GM21528 (cell line): ENCODE measurements around the gene CDV3.
"Not testable (repeated sequence)": the region's sequence is repeated elsewhere in the genome, so short reads cannot be mapped to it uniquely, and the experiment has no call there.

Source experiments
- ATAC-seq: cut with Tn5 transposase; IDR thresholded peaks from one replicate; pipeline ENCODE4 v1.9.1; 2021; ENCODE audit warnings: mild to moderate bottlenecking, moderate library complexity; ENCODE audit not compliant: unreplicated experiment, low FRiP score

Gene CDV3, protein sequence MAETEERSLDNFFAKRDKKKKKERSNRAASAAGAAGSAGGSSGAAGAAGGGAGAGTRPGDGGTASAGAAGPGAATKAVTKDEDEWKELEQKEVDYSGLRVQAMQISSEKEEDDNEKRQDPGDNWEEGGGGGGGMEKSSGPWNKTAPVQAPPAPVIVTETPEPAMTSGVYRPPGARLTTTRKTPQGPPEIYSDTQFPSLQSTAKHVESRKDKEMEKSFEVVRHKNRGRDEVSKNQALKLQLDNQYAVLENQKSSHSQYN

DNA sequence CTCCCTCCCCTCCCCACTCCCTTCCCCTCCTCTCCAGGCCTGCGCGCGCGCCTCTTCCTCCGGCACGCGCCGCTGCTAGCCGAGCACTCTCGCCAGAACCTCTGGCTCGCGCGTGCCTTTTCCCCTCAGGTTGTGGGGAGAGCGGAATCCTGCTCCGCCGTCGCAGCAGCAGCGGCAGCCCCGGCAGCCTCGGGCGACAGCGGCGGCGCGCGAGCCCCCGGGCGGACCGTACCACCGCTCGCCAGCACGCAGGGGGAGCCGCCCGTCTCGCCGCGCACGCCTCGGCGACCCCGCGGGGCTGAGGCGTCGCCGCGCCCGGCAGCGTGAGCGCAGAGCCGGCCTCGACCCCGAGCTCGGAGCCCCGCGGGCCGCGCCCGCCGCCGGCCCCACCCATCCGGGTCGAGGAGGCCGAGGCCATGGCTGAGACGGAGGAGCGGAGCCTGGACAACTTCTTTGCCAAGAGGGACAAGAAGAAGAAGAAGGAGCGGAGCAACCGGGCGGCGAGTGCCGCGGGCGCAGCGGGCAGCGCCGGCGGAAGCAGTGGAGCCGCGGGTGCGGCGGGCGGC lies at the start of gene CDV3:
CDV3 (plus strand) TSS at position 58 of the 566 bp plus-strand sequence; CDS start at position 417, 359 bp downstream.
- peak; percentile 30 for ATAC-seq

GRCh38 chr3:133523758-133524157 lies 49.7 kb upstream of the CDV3 start:
- not testable (repeated sequence) for ATAC-seq

DNA sequence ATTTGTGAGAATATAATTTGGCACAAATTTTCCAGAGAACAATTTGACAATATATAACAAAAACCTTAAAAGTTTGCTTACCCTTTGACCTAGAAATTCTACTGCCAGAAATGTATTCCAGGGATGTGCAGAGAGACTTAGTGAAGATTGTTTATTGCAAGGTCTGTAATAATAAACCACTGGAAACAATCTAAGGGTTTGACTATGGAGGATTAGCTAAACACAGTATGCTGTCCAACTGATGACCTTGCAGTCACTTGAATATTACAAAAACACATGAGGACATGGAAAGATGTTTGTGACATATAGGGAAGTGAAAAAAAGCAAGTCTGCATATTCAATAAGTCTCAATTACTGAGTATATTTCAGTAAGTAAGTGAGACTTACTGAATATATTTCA lies 48.1 kb upstream of the CDV3 start:
- ATAC-seq, result no peak

- no peak for ATAC-seq
These were observed 46.3 kb upstream of the CDV3 start for GRCh38 chr3:133527081-133527715.

- ATAC-seq, result no peak
These were observed 43.7 kb upstream of the CDV3 start for GRCh38 chr3:133529809-133530208.

GRCh38 chr3:133531981-133532380 lies 41.5 kb upstream of the CDV3 start:
- ATAC-seq, result no peak

DNA sequence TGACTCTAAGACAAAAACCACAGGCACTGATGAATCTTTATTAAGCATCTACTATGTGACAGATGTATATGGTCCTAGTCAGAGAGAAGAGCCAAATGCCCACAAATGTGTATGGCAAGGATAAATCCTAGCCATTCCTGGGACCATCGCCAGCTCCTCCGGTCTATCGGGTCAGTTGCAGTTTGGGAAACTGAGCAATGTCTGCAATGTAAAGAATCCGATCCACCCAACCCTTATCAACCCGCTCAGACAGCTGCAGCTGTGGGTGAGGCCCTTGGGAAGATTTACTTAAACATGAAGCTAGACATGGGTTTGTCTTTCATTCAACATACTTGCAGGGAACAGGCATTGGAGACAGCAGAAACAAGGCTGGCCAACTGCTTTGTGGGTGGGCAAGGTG lies 40.5 kb upstream of the CDV3 start:
- no peak for ATAC-seq

DNA sequence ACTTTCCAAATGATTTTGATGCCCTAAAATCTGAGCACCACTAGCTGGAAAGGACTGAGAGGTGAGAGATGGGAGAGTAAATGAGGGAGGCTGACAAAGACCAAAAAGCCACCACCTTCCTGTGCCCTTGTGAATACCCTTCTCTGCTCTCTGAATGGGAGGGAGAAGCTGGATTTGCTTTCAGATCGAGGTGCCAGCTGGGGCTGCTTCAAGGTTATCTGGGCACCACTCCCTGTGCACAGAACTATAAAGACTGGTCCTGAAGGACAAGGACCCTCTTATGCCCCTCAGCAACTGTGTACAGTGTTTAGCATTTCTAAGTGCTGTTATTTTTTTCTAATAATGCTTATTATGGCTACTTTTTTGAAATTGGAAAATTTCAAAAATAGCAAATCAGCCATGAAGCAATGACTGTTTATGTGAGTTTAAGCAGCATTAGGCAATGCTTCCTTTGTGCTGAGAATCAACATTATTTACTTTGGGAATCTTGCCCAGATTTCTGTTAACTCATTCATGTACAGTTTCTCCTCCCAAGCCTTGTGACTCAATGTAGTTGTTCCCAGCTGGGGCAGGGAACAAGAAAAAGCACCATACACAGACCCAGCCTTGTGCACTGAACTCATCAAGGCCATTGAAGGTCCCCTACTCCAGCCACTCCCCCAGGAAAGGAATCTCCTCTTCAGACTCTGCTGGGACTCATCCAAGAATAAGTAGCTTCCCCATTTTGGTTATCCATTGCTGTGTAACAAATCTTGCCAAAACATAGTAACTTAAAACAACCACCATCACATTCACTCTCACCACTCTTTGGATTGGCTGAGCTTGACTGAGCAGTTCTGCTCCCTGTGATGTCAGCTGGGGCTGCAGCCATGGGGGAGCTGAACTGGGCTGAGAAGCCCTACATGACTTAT lies 37.3 kb upstream of the CDV3 start:
- ATAC-seq, result no peak

GRCh38 chr3:133537131-133537530 lies 36.4 kb upstream of the CDV3 start:
- not testable (repeated sequence) for ATAC-seq

DNA sequence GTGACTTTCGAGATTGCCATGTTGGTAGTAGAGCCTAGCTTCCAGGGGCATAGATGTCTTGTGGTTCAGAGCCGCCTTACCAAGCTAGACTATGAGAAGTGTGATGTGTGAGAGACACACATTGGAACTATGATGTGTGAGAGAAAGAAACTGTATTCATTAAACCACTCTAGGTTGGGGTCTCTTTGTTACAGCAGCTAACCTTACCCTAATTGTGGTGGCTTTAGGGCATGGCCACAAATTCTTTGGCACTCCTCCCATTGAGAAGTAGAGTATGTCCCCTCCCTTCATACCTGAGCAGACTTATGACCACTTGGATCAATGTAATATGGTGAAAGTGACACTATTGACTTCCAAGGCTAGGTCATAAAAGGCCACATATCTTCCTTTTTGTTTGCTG lies 35.3 kb upstream of the CDV3 start:
- ATAC-seq, result no peak

DNA sequence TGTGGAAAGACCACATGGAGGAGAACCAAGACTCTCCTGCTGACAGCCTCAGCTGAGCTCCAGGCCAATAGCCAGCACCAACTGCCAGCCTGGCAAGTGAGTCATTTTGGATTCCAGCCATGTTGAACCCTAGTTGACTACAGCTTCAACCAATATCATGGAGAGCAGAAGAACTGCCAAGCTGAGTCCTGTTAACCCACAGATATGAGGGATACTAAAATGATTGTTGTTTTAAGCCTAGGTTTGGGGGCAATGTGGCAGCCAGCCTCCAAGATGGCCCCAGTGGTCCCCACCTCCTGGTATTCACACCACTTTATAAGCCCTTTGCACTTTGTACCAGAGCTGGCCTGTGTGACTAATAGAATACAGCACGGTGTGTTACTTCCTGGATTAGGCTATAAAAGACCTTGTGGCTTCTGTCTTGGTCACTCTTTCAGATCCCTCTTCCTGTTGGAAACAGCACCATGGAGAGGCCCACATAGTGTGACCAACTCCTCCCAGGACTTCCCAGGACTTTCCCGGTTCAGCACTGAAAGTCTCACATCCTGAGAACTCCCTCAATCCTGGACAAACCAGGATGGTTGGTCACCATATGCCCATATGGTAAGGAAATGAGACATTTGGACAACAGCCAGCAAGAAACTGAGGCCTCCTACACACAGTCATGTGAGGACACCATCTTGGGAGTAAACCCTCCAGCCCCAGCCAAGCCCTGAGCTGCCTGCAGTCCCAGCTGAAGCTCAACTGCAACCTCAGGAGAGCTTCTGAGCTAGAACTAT lies 32.4 kb upstream of the CDV3 start:
- peak; percentile 66 for ATAC-seq

GRCh38 chr3:133542871-133543270 lies 30.6 kb upstream of the CDV3 start:
- no peak for ATAC-seq

DNA sequence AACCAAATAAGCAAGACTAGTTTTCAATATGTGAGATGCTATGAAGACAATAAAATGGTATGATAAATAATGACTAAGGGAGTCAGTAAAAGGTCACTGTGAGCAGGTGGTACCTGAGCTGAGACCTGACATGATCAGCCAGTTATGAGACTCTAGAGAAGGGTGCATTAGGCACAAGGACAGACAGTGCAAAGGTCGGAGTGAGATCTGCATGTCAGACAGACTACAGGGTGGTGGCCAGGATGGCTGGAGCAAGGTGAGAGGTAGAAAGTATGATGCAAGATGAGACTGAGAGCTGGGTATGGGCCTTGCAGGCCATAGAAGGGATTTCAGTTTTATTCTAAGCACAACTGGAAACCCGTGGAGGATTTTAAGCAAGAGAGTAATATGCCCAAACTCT lies 28.5 kb upstream of the CDV3 start:
- ATAC-seq, result not testable (repeated sequence)

- no peak for ATAC-seq
These were observed 25.9 kb upstream of the CDV3 start for GRCh38 chr3:133547432-133548041.

DNA sequence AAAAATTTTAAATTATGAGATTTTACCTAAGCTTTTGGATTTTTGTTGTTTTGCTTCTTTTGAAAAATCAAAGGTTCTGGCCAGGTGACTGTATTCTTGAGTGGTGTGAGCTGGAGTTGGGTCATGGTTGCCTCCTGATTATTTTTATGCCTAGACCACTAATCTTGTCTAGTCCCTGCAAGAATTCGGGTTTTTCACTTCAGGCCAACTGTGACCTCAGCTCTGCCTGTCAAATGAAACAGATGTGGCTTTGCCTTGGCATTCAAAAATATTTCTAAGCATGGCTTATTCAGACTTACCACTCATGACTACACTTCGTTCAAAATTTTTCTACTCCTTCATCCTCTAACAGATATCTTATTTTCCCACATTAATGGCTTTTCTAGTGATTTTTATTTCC lies 25.4 kb upstream of the CDV3 start:
- ATAC-seq, result no peak

- ATAC-seq, result no peak
These were observed 23.9 kb upstream of the CDV3 start for GRCh38 chr3:133549565-133549964.

GRCh38 chr3:133551589-133551988 lies 21.9 kb upstream of the CDV3 start:
- ATAC-seq, result not testable (repeated sequence)

- ATAC-seq, result no peak
These were observed 11.8 kb upstream of the CDV3 start for GRCh38 chr3:133561679-133562078.

DNA sequence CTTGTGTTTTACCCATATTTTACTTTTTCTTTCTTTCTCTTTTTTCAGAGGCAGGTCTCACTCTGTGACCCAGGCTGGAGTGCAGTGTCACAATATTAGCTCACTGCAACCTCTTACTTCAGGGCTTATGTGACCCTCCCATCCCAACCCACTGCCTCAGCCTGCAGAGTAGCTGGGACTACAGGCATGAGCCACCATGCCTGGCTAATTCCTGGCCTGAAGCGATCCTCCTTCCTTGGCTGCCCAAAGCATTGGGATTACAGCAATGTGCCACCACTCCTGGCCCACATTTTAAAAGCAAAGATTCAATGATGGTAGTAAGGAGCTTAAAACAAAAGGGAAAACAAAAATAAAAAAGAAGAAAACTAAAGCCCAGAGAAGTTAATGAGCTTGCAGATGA lies 11.1 kb upstream of the CDV3 start:
- no peak for ATAC-seq

DNA sequence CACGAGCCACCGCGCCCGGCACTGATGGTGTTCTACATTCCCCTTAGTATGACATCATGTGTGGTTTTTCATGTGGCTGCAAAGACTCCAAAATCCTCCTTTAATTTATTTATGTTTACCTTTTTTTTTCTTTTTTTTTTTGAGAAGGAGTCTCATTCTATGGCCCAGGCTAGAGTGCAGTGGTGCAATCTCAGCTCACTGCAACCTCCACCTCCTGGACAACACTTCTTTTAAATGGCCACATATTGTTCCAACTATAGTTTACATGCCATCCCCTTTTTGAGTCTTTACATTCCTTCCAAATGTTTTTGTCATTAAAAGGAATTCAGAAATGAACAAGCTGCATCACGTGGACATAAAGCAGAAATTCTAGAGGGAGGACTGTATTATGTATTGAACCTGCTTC lies 10.3 kb upstream of the CDV3 start:
- no peak for ATAC-seq
